ENCODE data around the gene GALNT10. TPM values are rescaled to one million over a fixed set of nuclear protein-coding genes. Genes with fewer than 3 reads are reported as not detected.

The GALNT10 gene
- total RNA-seq, 1 experiment from 2014 or later: 33.2 TPM

GRCh38 chr5:154444556-154445421, 254.3 kb downstream of the GALNT10 start:
- DNase-seq (ENCODE audit: low spot score): no peak

- peak; percentile 83 for DNase-seq (ENCODE audit: low spot score)
Observed at GRCh38 chr5:154445422-154446194, 255.1 kb downstream of the GALNT10 start, which contains the start of gene SAP30L. TSS of gene SAP30L (plus strand) at chr5:154445997. CDS start at chr5:154446605, 608 bp downstream.

GRCh38 chr5:154446195-154447088, 255.9 kb downstream of the GALNT10 start:
- DNase-seq (ENCODE audit: low spot score): no peak

DNA sequence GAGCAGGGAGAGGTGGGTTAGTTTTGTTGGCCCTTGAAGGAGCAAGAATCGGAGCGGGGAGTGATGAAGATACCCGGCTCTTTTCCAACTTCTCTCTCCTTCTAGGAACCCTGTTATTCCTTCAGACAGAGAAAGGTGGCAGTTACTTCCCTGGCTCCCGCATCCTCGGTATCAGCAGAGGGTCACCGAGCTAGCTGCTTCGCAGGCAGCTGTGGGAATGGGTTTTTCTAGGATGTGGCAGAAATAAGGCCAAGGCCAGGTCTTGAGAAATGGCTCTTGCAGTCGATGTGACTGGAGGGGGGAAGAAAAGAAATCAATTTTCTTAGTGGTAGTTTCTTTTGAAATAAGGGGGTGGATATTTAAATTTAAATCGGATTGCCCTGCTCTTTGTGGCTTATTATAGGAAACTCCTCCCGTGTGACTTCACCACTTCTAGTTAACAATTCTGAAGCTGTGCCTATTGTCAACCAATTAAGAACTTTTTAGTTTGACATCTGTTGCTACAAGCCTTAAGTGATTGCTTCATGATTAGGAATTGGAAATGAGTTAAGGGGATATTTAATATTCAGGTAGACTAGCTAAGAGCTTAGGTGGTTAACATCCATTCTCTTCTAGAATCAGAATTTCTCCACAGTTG, 256.7 kb downstream of the GALNT10 start:
- DNase-seq (ENCODE audit: low spot score): no peak

- peak; percentile 30 for DNase-seq (ENCODE audit: low spot score)
Observed at GRCh38 chr5:154449786-154450185, 259.3 kb downstream of the GALNT10 start.

DNA sequence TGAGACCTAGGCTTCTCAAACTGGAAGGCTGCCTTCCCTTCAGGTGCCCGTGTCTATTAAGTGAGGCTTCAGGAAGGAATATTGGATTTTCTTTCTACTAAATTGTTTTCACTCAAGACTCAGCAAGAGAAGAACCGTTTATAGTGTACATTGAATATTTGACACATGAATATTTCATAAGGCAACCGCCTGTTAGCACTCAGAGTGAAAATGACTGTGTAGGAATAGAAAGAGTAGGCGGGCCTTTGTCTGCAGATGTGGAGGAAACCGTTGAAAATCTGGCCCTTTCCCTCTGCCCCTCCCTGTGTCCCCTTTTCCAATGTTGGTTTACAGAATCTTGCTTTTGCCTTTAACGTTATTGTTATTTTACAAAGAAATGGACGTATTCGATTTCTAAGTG, 261.4 kb downstream of the GALNT10 start:
- DNase-seq (ENCODE audit: low spot score): no peak

- no peak for DNase-seq (ENCODE audit: low spot score)
Observed at GRCh38 chr5:154455585-154455984, 265.1 kb downstream of the GALNT10 start.

- no peak for DNase-seq (ENCODE audit: low spot score)
Observed at GRCh38 chr5:154456540-154456939, 266.0 kb downstream of the GALNT10 start.

- DNase-seq (ENCODE audit: low spot score): no peak
Observed at GRCh38 chr5:154459015-154459414, 268.5 kb downstream of the GALNT10 start.

DNA sequence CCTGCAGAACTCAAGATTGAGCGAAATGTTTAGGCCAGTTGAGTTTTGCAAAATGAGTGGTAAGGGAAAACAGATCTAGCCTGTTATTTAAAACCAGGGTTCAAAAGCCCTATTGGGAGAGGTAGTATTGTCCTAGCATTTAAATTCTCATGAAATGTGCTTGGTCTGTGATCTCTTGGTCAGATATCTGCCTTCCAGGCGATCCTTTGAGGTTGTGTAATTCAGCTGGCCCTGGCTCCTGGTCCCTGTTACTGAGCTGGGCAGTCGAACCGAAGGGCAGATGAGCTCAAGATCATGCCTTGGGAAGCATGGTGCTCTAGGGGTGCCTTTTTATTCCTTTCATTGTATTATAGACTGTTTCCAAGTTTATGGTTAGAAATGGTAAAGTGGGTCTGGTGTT, 269.6 kb downstream of the GALNT10 start:
- no peak for DNase-seq (ENCODE audit: low spot score)

- no peak for DNase-seq (ENCODE audit: low spot score)
Observed at GRCh38 chr5:154461531-154461930, 271.0 kb downstream of the GALNT10 start.

GRCh38 chr5:154464438-154464837, 273.9 kb downstream of the GALNT10 start:
- DNase-seq (ENCODE audit: low spot score): no peak

DNA sequence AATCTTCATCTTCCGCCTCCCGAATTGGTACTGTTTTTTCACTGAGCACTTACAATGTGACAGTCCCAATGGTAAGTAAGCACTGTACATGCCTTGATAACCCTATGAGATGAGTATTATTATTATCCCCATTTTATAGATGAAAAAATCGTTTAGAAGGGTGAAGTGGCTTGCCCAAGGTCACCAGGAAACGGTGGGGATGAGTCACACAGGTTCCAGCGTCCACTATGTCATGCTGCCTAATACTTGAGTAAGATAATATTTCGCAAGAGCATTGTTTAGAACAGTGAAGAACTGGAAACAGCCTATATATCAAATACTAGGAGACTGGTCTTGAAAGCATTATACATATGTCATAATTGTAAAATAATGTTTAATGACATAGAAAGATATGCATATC, 274.6 kb downstream of the GALNT10 start:
- peak; percentile 41 for DNase-seq (ENCODE audit: low spot score)

GRCh38 chr5:154466147-154466546, 275.6 kb downstream of the GALNT10 start:
- no peak for DNase-seq (ENCODE audit: low spot score)

- no peak for DNase-seq (ENCODE audit: low spot score)
Observed at GRCh38 chr5:154466671-154467070, 276.1 kb downstream of the GALNT10 start.

DNA sequence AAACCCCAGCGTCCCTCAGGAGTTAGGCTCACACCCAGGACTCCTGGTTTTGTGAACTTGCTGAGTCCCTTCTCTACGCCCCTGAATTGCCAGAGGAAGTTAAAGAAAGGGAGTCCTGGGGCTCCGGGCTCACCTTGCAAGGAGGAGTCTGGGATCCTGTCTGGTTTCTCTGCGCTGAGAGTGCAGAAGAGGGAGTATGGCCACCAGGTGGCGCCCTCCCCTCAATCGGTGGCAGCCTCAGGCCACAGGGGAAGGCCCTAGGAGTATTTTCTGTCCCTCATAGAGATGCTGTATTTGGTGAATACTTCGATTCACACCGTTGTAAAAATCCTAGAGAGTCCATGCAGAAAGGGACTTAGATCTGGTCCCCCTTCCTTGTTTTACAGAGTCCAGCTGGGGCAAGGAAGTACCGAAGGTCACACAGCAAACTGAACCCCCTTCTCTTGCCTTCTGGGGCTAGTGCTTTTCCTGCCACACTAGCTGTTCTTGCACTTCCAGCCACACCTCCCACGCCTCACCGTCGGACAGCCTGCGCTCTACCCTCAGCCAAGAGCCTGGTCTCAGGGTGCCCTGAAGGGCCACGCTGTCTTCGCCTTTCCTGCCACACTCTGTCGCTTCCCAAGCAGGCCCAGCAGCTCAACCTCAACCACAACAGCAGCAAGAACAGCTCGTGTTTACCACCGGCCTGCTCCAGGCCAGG, 277.3 kb downstream of the GALNT10 start:
- peak; percentile 63 for DNase-seq (ENCODE audit: low spot score)

DNA sequence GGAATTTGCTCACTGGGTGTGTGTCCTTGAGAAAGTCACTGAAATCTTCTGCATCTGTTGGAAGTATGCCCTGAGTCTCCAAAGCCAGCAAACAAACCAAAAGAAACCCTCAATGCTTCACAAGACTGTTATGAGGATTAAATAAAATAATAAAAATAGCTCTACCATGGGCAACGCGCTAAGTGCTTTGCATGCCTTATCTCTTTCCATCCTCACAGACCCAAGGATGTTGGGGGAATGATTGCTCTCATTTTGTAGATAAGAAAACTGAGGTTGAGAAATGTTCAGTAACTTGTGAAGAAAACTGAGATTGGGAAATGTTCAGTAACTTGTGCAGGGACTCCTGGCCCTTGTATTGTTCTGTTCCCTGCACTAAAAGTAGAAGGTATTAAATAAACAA, 279.6 kb downstream of the GALNT10 start:
- no peak for DNase-seq (ENCODE audit: low spot score)

Measured in H4 (cell line).